ENCODE results near the gene UNC5C. TPM values are rescaled to one million over a fixed set of nuclear protein-coding genes. Genes with fewer than 3 reads are reported as not detected.

The UNC5C gene
- total RNA-seq, 4 donors from 2014 or later: 1.7 to 2.4 (median 2.0) TPM

- Histone ChIP-seq H3K9me3 (no peaks in the 10 kb centered on the region), H3K27me3 (no peaks in the 10 kb centered on the region), H3K4me3 (no peak overlapping the region), H3K4me1 (no peaks in the 10 kb centered on the region), H3K36me3 (no peaks in the 10 kb centered on the region), H3K27ac (replicated peaks in 1 of 4) (no peak overlapping the region)
- no peak for DNase-seq (ENCODE audit: extremely low spot score)
- WGBS: 38% methylated on average over 6 of the region's 6 CpGs
- intact Hi-C loops (cut with DNase I): no loop called here
- TF ChIP-seq CTCF (IDR thresholded peaks at IDR 0.05) (no peak), POLR2A (IDR thresholded peaks at IDR 0.05; ENCODE audit: low read depth) (no peak), POLR2AphosphoS5 (IDR thresholded peaks at IDR 0.05) (no peak), EP300 (IDR thresholded peaks at IDR 0.05) (no peak)
Observed at GRCh38 chr4:95465010-95465409, 83.8 kb downstream of the UNC5C start.

GRCh38 chr4:95462921-95463320 is 85.9 kb downstream of the UNC5C start:
- no peak for DNase-seq (ENCODE audit: extremely low spot score)
- intact Hi-C loops (cut with DNase I): no loop called here
- Histone ChIP-seq H3K4me1 (no peaks in the 10 kb centered on the region), H3K4me3 (no peak overlapping the region), H3K27me3 (no peaks in the 10 kb centered on the region), H3K9me3 (no peaks in the 10 kb centered on the region), H3K27ac (replicated peaks in 1 of 4) (no peak overlapping the region), H3K36me3 (no peaks in the 10 kb centered on the region)
- WGBS: 76% methylated on average over 8 of the region's 8 CpGs
- TF ChIP-seq POLR2A (IDR thresholded peaks at IDR 0.05; ENCODE audit: low read depth) (no peak), POLR2AphosphoS5 (IDR thresholded peaks at IDR 0.05) (no peak), EP300 (IDR thresholded peaks at IDR 0.05) (no peak), CTCF (IDR thresholded peaks at IDR 0.05) (no peak)

- TF ChIP-seq CTCF (IDR thresholded peaks at IDR 0.05): no peak
- TF ChIP-seq POLR2A (IDR thresholded peaks at IDR 0.05; ENCODE audit: low read depth): no peak
- no peak for TF ChIP-seq EP300 (IDR thresholded peaks at IDR 0.05)
- TF ChIP-seq POLR2AphosphoS5 (IDR thresholded peaks at IDR 0.05): no peak
- Histone ChIP-seq H3K4me1 (no peaks in the 10 kb centered on the region), H3K4me3 (no peak overlapping the region), H3K36me3 (no peaks in the 10 kb centered on the region), H3K27me3 (no peaks in the 10 kb centered on the region), H3K9me3 (no peaks in the 10 kb centered on the region), H3K27ac (replicated peaks in 1 of 4) (no peak overlapping the region)
- intact Hi-C loops (cut with DNase I): no loop called here
- 71% methylated on average over 4 of the region's 4 CpGs for WGBS
- no peak for DNase-seq (ENCODE audit: extremely low spot score)
Observed at GRCh38 chr4:95457353-95457752, 91.4 kb downstream of the UNC5C start.

- Histone ChIP-seq H3K4me1 (no peaks in the 10 kb centered on the region), H3K27me3 (no peaks in the 10 kb centered on the region), H3K27ac (replicated peaks in 1 of 4) (no peak overlapping the region), H3K4me3 (no peak overlapping the region), H3K36me3 (no peaks in the 10 kb centered on the region), H3K9me3 (no peaks in the 10 kb centered on the region)
- no peak for TF ChIP-seq EP300 (IDR thresholded peaks at IDR 0.05)
- TF ChIP-seq POLR2AphosphoS5 (IDR thresholded peaks at IDR 0.05): no peak
- TF ChIP-seq CTCF (IDR thresholded peaks at IDR 0.05): no peak
- no peak for TF ChIP-seq POLR2A (IDR thresholded peaks at IDR 0.05; ENCODE audit: low read depth)
- 92% methylated on average over 2 of the region's 2 CpGs for WGBS
- intact Hi-C loops (cut with DNase I): no loop called here
- DNase-seq (ENCODE audit: extremely low spot score): no peak
Observed at GRCh38 chr4:95450294-95450693, 98.5 kb downstream of the UNC5C start.

GRCh38 chr4:95446173-95446572 is 102.6 kb downstream of the UNC5C start:
- intact Hi-C loops (cut with DNase I): no loop called here
- H3K27ac ChIP-seq (replicated peaks in 1 of 4): no peak overlapping the region
- H3K9me3 ChIP-seq: no peaks in the 10 kb centered on the region
- WGBS: 94% methylated on average over 4 of the region's 4 CpGs
- H3K27me3 ChIP-seq: no peaks in the 10 kb centered on the region
- TF ChIP-seq POLR2A (IDR thresholded peaks at IDR 0.05; ENCODE audit: low read depth): no peak
- no peak for TF ChIP-seq EP300 (IDR thresholded peaks at IDR 0.05)
- TF ChIP-seq CTCF (IDR thresholded peaks at IDR 0.05): no peak
- TF ChIP-seq POLR2AphosphoS5 (IDR thresholded peaks at IDR 0.05): no peak
- H3K4me3 ChIP-seq: no peak overlapping the region
- no peaks in the 10 kb centered on the region for H3K4me1 ChIP-seq
- H3K36me3 ChIP-seq: no peaks in the 10 kb centered on the region
- no peak for DNase-seq (ENCODE audit: extremely low spot score)
